Measurements from ENCODE around the gene EPB41.
"Not testable (repeated sequence)": the region's sequence is repeated elsewhere in the genome, so short reads cannot be mapped to it uniquely, and the experiment has no call there.

EPB41 gene

DNA sequence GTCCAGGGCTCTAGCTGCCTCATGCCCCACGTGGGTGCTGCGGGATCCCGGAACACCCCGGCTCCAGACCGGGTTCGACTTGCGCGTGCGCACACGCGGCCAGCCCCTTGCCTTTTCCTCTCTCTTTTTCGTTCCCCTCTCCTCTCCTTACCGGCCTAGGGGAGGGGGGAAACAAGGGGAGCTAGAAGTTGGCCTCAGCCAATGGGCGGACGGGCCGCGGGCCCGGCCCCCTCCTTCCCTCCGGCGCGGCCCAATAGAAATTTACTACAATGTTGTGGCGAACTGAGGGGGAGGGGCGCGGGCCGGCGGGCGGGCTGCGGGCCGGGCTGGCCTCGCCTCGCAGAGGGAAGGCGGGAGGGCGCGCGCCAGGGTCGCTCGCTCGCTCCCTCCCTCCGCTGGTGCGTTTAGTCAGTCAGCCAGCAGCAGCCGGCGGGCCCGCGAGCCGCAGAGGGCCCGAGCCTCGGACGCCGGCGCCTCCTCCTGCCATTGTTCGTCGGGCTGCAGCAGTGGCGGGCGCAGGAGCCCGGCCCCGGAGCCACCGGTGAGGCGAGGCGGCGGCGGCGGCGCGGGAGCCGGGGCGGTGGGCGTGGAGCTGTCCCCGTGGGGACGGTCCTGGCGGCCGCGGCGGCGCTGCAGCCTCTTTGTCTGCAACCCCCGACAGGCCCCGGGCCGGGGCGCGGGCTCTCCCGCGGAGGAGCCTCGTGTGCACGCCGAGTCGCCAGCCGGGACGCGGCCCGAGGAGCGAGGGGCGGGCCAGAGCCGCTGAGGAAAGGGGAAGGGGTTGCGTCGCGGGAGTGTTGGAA lies at the start of gene EPB41:
TSS of gene EPB41 (plus strand) at position 342 of the 803 bp plus-strand sequence. CDS start 72,869 bp downstream, outside the sequence.
- peak; percentile 80 to 89 (median 86) for DNase-seq

DNA sequence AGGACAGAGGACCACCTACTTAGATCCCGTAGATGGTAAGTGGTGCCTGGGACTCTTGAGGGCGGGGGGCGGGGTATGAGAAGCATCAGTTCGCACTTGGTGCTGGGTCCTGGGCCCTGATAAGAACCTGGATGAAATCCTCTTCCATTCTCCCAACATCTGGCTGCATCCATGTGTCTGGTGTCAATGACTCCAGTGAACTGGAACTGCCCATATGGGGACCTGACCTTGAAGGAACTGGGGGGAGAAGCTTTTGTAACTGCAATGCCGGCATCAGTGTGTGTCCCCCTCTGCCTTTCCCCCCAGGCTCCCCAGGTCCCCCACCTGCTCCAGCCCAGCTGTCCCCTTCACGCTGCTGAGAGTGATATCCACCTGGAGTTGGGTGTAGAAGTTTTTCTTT lies 49.7 kb upstream of the EPB41 start:
- no peak for DNase-seq

DNA sequence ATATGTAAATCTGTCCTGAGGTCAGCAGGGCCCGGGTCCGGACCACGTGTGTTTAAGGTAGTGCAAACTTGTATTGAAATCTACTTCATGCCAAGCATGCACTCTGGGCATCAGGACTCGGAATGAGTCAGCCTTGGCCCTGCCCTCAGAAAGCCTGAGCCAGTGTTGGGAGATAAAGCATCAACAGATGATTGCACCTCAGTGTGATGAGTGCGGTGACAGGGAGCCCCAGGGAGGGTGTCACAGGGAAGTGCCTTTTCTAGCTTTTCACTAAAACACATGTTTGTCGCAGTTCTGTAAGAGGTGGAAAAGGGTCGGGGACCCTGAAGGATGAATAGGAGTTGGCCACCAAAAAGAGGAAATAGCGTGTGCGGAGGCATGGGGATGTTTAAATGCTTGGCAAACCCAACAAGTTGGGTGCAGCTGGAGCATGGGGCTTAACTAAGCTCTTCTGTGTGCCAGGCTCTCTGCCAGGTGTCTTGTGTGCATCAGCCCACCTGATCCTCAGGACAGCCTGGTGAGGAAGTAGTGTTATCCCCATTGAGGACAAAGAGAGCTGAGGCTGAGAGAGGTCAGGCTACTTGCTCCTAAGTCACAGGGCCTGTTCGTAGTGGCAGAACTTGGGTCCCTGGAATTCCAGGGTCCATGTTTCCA lies 48.2 kb upstream of the EPB41 start:
- no peak for DNase-seq

DNA sequence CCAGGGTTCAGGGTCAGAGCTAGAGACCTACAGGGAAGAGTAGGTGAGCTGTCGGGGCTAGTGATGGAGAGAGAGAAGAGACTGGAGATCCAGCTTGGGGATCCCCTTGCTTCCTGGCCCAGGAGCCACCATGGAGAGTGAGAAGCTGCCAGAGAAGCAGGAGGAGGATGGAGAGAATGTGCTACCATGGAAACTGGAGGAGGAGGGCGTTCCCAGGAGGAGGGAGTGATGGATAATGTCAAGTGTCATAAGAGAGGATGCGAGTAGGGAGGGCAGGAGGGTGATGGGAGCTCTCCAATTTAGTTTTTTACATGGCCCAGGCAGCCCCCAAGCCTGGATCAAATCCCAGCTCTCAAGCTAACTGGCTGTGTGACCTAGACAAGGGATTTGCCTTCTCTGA lies 46.5 kb upstream of the EPB41 start:
- no peak for DNase-seq

DNA sequence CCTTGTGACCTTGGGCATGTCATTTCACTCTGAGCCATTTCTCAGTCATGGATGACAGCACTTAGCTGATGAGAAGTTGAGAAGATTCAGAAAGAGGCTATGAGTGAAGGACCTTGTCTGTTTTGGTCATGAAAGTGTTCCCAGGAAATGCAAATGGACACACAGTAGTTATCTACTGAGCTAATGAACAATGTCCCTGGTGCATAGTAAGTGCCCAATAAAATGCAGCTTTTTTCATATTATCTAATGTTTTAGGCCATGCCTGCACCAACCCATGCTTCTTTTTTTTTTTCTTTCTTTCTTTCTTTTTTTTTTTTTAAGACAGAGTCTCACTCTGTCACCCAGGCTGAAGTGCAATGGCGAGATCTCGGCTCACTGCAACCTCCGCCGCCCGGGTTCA lies 44.4 kb upstream of the EPB41 start:
- no peak for DNase-seq

DNA sequence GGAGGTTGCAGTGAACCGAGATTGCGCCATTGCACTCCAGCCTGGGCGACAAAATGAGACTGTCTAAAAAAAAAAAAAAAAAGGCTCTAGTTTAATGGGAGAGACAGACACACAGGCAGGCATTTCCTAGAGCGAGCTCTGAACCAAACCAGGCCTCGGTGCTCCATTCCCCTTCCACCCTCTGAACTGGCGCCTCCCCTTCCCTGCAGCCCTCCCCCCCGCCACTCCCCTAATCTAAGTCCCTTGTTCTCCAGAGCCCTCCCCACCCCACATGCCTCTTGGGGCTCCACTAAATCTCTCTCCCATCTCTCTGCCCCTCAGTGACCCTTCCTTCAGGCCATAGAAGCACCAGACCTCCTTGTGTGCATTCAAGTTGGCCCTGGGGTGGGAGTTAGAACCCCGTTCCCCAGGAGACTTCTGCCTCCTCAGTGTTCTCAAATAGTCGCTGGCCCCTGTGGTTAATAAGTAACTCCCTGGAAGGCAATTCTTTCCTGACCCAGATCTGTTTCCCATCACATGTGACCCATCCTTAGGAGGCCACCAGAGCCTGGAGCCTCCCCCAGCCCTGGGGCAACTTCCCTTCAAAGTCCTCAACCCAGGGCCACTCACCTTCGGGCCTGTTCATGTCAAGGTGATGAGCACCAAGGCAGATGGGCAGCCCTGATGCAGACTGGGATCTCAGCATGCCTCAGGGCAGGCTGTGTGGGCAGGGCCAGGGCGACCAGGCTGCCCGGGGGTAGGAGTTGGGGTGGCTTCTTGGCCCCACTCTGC lies 42.6 kb upstream of the EPB41 start:
- DNase-seq = no peak

DNA sequence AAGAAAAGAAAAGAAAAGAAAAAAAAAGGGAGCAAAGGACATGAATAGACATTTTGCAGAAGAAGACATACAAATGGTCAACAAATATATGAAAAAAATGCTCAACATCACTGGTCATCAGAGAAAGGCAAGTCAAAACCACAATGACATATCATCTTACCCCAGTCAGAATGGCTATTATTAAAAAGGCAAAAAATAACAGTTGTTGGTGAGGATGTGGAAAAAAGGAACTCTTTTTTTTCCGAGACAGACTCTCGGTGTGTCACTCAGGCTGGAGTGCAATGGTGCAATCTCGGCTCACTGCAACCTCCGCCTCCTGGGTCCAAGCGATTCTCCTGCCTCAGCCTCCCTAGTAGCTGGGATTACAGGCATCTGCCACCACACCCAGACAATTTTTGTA lies 39.2 kb upstream of the EPB41 start:
- not testable (repeated sequence) for DNase-seq

DNA sequence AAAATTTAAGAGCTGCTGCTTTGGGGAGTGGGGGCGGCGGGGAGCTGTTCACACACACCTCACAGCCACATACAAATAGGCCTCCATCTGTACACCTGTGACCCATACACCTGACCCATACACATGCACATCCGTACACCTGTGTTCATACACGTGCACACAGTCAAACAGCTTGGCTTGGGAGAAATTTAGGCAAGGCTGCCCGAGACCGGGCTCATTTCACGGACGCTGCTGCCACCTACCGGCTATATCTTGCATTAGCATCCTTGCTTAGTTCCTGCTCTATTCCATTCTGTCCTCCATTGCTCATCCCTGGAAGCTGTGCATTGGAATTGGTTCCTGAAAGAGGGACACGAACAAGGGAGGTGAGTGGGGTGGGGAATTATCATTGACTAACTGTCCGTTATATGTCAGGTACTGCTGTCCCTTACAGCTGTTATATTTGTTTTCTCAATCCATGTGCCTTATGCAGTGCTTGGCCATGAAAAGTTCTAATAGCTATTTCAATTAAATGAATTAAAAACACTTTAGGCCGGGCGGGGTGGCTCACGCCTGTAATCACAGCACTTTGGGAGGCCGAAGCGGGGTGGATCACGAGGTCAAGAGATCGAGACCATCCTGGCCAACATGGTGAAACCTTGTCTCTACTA lies 37.1 kb upstream of the EPB41 start:
- peak; percentile 31 to 80 (median 68) for DNase-seq

DNA sequence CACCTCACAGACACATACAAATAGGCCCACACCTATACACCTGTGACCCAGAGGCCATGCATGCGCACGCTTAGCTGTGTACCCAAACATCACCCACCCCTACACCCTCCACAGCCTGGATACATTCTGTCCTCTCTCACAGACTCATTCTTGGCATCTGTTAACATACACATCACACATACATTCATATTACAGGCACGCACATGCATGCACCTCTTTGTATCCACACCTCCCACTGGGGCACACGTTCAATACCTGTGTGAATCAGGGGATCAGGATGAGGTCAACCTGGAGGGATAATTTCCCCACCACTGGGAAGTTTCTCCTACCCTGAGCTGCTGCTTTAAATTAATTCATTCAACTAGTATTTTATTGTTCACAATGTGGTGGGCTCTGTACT lies 35.6 kb upstream of the EPB41 start:
- no peak for DNase-seq

DNA sequence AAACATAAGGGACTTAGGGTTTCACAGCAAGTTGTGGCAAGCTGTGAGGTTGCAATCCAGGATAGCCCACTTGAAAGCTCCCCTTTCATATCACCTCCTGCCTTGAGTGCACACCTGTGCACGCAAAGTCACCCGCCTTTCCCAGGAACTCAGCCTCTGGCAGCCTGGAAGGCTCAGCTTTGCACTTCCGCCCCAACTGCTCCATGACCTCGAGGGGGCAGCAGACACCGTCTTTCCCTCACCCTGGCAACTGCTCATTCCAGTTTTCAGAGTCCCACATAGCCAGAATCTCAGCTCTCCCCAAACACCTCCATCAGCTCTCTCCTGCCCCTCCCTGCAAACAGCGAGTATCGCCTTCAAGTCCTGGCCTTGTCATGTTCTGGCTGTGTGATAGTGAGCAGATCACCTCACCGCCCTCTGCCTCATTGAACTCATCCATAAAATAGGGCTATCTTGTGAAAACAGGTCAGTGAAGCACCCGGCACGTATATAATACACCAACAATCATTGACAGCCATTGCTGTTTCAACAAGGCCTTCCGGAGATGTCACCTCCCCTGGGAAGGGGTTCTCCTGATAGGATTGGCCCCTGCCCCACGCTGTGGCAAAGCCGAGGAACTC lies 32.2 kb upstream of the EPB41 start:
- peak; percentile 53 to 78 (median 72) for DNase-seq

DNA sequence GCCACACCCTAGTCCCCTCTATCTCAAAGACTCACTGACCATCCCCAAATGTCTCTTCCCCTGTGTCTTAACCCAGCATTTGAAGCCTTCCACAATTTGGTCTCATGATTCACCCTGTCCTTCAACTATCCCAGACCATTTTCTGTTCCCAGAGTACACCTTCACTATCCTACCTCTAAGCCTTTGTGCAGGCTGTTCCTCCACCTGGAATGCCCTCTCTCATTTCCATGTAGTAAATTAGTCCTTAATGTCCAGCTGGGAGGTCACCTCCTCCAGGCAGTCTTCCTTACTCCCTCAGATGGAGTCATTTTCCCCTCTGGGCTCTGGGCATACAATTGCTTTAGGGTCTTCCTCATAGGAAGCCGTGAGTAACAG lies 31.1 kb upstream of the EPB41 start:
- DNase-seq = no peak

DNA sequence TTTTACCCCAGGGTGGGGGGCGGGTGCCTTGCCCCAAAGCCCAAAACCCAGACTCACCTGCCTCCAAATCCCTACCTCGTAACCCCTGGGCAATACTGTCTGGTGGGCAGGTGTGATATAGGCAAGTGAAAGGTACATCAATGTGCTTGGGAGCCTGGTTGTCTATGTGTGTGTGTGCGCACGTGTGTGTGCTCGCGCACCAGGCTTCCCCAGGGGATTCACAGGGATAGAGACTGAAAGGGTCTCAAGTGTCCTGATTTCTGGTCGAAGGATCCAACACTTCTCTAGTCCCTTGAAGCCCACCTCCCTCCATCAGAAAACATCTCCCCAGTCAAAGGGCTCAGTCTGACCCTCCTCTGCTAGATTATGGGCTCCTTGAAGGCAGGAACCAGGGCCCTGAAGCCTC lies 28.9 kb upstream of the EPB41 start:
- no peak for DNase-seq

DNA sequence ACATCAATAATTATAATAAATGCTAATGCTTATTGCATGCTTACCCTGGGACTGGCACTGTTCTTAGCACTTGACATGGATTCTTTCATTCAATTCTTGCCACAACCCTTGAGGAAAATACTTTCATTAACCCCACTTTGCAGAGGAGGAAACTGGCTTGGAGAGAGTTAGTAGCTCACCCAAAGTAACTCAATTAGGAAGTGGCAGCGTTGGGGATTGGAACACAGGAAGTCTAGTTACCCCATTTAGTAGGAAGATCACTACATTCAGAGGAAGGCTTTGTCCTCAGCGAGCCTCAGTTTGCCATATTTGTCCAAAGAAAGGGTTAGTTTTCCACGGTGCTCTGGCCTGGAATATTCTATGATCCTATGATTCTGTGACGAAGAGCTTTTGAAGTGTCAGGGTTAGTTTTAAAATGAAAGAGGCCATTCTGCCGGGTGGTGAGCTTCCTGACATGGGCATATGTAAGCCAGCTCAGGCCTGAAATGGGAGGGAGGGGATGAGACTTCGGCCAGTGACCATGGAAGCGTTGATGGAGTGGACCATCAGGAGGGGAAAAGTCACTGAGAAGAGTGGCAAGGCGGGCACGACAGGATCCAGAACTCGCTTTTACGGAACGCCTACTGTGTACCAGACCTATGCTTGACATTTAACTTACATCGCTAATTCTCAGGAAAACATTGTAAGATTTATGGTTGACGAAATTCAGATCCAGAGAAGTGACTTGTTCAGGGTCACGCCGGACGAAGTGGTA lies 28.2 kb upstream of the EPB41 start:
- peak in 1 of 6 experiments; percentile 31 for DNase-seq

DNA sequence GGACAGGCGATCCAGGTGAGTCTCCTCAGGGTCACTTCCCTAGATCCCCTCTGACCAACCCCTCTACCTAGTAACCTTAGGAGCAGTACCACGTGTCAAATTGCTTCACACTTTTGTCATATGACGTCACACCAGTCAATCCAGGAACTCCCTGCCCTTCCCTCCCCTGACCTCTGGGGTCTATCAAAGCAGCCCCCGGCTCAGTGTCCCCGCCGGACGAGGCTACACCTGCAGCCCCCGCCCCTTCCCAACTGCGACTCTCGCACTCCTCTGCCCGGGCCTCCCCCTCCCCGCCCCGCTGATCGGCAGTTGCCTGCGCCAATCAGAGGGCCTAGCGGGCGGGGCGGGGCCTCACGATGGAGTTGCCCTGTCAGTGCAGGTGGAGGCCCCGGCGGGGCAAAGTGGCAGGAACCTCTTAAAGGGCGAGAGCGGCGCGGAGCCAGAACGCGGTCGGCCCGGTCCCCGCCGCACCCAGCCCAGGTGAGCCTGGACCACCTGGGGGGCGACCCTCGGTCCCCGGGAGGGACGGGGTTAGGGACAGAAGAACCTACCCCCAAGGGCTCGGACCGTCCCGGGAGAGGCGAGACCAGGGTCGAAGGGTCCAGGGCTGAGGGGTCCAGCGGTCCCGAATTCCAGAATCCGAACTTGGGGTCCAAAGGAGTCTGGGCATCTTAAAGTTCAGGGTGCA lies 27.5 kb upstream of the EPB41 start:
- peak; percentile 81 to 92 (median 88) for DNase-seq

DNA sequence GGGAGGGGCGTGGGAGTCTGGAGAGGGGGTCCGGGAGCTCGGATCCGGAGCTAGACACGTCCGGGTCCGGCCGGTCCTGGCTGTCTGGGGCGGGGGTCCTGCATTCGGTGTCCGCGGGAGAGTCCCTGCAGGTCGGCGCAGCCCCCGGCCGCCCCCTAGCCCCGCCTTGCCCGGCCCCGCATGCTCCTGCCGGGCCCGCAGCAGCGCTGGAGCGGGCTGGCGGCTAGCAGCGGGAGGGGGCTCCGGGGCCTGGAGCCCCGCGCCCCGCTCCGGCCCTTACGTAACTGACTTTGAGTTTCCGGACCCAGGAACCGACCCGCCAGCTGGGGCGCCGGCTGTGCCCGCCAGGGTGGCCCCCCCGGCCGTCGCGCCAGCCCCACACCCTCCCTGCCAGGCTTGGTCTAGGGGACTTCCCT lies 26.9 kb upstream of the EPB41 start:
- peak in 5 of 6 experiments; percentile 22 to 70 (median 44) for DNase-seq

DNA sequence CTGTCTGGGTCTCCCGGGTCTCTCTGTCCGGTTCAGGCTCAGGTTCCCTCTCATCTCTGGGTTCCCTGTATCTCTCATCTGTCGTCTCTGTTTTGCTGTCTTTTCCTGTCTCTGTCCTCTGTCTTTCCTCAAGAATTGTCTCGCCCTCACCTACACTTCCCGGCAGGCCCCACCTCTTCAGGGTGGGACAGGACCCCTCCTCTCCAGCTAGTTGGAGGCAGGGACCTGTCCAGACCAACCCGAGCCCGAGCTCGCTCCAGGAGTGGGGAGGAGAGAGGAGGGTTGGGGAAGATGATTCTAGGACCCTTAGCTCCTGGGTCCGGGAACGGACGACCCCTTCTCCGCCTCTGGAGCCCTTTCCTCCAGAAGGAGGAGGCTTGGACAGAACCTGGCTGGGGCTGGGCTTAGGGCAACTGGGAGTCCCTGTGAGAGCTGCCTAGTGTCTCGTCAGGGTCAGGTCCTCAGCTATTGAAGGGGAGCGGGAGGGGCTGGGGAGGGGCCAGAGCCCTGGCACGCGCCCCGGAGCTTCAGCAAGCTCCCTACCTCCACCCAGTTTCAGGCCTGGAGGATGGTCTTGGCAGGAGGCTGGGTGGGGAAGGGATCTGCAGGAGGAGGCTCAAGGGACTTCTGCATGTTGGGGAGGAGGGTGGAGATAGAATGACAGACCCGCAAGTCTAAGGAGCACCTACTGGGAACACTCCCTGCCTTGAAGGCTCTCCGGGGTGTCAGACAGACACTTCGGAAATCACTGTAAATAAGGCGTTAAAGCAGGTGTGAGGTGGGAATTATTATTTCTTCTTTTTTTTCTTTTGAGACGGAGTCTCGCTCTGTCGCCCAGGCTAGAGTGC lies 26.3 kb upstream of the EPB41 start:
- no peak for DNase-seq

DNA sequence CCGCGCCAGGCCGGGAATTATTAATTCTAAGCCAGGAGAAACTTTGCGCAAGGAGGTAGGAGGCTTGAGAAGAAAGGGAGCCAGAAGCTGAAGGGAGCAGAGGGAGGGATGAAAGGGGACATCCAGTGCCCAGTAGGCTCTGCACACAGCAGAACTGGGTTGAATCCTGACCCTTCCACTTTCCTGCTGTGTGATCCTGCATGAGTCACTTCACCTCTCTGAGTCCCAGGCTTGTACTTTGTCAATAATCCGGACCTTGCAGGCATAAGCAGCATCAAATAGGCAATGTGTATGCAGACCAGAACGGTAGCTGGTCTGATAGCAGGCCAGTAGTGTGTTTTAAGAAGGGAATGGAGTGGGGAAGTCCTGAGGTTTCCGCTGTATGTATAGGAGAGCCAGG lies 25.5 kb upstream of the EPB41 start:
- DNase-seq = no peak

DNA sequence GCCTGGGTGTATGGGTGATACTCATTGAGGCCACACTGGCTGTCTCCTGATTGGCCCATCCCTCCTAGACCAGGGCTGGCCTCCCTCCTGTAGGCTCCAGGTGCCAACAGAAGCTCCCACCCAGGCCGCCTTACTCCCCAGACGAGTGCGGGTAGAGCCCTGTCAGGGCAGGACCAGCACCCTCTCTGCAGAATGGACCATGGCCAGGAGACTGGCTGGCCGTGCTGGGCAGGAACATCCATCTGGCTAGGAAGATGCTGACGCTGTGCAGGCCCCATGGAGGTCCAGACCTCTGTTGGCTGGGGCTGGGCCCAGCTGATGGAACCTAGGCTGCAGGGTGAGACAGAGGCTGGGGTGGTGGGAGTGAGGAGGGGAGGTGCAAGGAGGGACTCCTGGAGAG lies 25.0 kb upstream of the EPB41 start:
- DNase-seq = no peak

DNA sequence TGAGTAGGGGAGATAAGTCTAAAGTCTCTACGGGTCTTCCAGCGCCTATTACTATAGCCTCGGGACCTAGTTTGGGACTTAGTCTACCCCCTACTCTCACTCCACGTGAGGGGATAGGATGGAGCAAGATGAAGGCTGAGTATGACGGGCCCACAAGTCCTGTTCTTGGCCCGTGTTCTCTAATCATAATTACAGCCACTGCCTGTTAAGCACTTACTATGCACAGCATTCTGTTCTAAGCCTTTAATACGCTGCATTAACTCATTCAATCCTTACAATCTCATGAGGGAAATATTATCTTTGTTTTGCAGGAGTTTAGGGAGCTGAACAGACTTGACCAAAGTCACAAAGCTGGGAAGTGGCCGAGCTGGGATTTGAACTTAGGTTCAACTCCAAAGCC lies 23.9 kb upstream of the EPB41 start:
- no peak for DNase-seq

DNA sequence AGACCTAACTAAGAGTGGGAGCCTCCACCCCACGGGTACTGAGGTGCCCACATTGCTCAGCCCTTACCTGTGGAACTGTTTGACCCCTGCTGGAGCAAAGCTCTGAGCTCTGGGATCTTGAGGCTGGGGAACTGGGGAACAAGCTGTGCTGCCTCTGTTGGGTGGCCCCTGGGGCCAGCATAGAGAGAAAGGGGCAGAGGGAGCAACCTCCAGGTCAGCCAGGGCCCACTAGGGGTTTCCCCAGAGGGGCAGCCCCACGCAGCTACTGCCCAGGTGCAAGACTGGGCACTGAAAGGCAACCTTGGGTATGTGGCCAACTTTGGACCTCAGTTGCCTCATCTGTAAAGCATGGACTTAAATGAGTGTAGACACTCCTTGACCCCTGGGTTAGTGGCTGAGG lies 23.5 kb upstream of the EPB41 start:
- DNase-seq = no peak

Data from stimulated activated naive CD4-positive, alpha-beta T cell (primary cell).